ENCODE measurements around the gene SLC5A12.

Gene SLC5A12

GRCh38 chr11:26719289-26719973 lies 2.4 kb downstream of the SLC5A12 start:
- no peak overlapping the region for H3K9ac ChIP-seq (ENCODE audit: low read length)
- no peak for TF ChIP-seq EZH2 (optimal IDR thresholded peaks at IDR 0.05; ENCODE audit: low read depth, low read length)
- TF ChIP-seq CTCF (IDR thresholded peaks at IDR 0.05; ENCODE audit: low read length), result no peak
- TF ChIP-seq EZH2phosphoT487 (IDR thresholded peaks at IDR 0.05; ENCODE audit: low read length), result no peak
- no peaks in the 10 kb centered on the region for H3K9me2 ChIP-seq (replicated peaks; ENCODE audit: insufficient read depth, low read length)
- no peak overlapping the region for H3K27ac ChIP-seq (ENCODE audit: low read length)
- H3K27me3 ChIP-seq (replicated peaks; ENCODE audit: insufficient read depth, low read length), result no peaks in the 10 kb centered on the region
- no peak overlapping the region for H3K4me3 ChIP-seq (ENCODE audit: low read length)
- no peaks in the 10 kb centered on the region for H3K36me3 ChIP-seq (replicated peaks; ENCODE audit: insufficient read depth, low read length)
- no peaks in the 10 kb centered on the region for H3K79me2 ChIP-seq (ENCODE audit: low read length)
- H3F3A ChIP-seq (ENCODE audit: insufficient read depth, low read length), result no peaks in the 10 kb centered on the region
- no peak overlapping the region for H2AFZ ChIP-seq (ENCODE audit: low read length)
- no peaks in the 10 kb centered on the region for H3K9me3 ChIP-seq (replicated peaks; ENCODE audit: insufficient read depth, low read length)
- H4K20me1 ChIP-seq (ENCODE audit: insufficient read depth, low read length), result no peaks in the 10 kb centered on the region
- no peak for DNase-seq
- no peak overlapping the region for H3K4me2 ChIP-seq (ENCODE audit: low read depth, low read length)
- H3K4me1 ChIP-seq (ENCODE audit: low read length), result no peaks in the 10 kb centered on the region

- no peaks in the 10 kb centered on the region for H3F3A ChIP-seq (ENCODE audit: insufficient read depth, low read length)
- no peaks in the 10 kb centered on the region for H3K9me3 ChIP-seq (replicated peaks; ENCODE audit: insufficient read depth, low read length)
- H3K27me3 ChIP-seq (replicated peaks; ENCODE audit: insufficient read depth, low read length), result no peaks in the 10 kb centered on the region
- no peak overlapping the region for H3K27ac ChIP-seq (ENCODE audit: low read length)
- no peak overlapping the region for H3K4me2 ChIP-seq (ENCODE audit: low read depth, low read length)
- no peaks in the 10 kb centered on the region for H3K9me2 ChIP-seq (replicated peaks; ENCODE audit: insufficient read depth, low read length)
- H3K36me3 ChIP-seq (replicated peaks; ENCODE audit: insufficient read depth, low read length), result no peaks in the 10 kb centered on the region
- DNase-seq, result no peak
- TF ChIP-seq EZH2phosphoT487 (IDR thresholded peaks at IDR 0.05; ENCODE audit: low read length), result no peak
- TF ChIP-seq CTCF (IDR thresholded peaks at IDR 0.05; ENCODE audit: low read length), result no peak
- TF ChIP-seq EZH2 (optimal IDR thresholded peaks at IDR 0.05; ENCODE audit: low read depth, low read length), result no peak
- H2AFZ ChIP-seq (ENCODE audit: low read length), result no peak overlapping the region
- H3K4me1 ChIP-seq (ENCODE audit: low read length), result no peaks in the 10 kb centered on the region
- H3K79me2 ChIP-seq (ENCODE audit: low read length), result no peaks in the 10 kb centered on the region
- H4K20me1 ChIP-seq (ENCODE audit: insufficient read depth, low read length), result no peaks in the 10 kb centered on the region
- H3K4me3 ChIP-seq (ENCODE audit: low read length), result no peak overlapping the region
- H3K9ac ChIP-seq (ENCODE audit: low read length), result no peak overlapping the region
Measured at GRCh38 chr11:26717771-26718170, 4.1 kb downstream of the SLC5A12 start.

- TF ChIP-seq CTCF (IDR thresholded peaks at IDR 0.05; ENCODE audit: low read length), result no peak
- no peak for TF ChIP-seq EZH2 (optimal IDR thresholded peaks at IDR 0.05; ENCODE audit: low read depth, low read length)
- no peak for TF ChIP-seq EZH2phosphoT487 (IDR thresholded peaks at IDR 0.05; ENCODE audit: low read length)
- Histone ChIP-seq H3K27me3 (replicated peaks; ENCODE audit: insufficient read depth, low read length) (no peaks in the 10 kb centered on the region), H3K9me3 (replicated peaks; ENCODE audit: insufficient read depth, low read length) (no peaks in the 10 kb centered on the region), H3K4me2 (ENCODE audit: low read depth, low read length) (no peak overlapping the region), H4K20me1 (ENCODE audit: insufficient read depth, low read length) (no peaks in the 10 kb centered on the region), H3K79me2 (ENCODE audit: low read length) (no peaks in the 10 kb centered on the region), H3K36me3 (replicated peaks; ENCODE audit: insufficient read depth, low read length) (no peaks in the 10 kb centered on the region), H3K9me2 (replicated peaks; ENCODE audit: insufficient read depth, low read length) (no peaks in the 10 kb centered on the region), H2AFZ (ENCODE audit: low read length) (no peak overlapping the region), H3K9ac (ENCODE audit: low read length) (no peak overlapping the region), H3K4me1 (ENCODE audit: low read length) (no peaks in the 10 kb centered on the region), H3K4me3 (ENCODE audit: low read length) (no peak overlapping the region), H3F3A (ENCODE audit: insufficient read depth, low read length) (no peaks in the 10 kb centered on the region), H3K27ac (ENCODE audit: low read length) (no peak overlapping the region)
- no peak for DNase-seq
Measured at GRCh38 chr11:26715133-26715532, 6.7 kb downstream of the SLC5A12 start.
